Stromal cell of bone marrow (primary cell): ENCODE measurements around the gene CPB2.

Experiments
- DNase-seq: peaks from one replicate; pipeline ENCODE4 v3.0.0-alpha.2; 2012; ENCODE audit warnings: low read depth

Gene CPB2, protein sequence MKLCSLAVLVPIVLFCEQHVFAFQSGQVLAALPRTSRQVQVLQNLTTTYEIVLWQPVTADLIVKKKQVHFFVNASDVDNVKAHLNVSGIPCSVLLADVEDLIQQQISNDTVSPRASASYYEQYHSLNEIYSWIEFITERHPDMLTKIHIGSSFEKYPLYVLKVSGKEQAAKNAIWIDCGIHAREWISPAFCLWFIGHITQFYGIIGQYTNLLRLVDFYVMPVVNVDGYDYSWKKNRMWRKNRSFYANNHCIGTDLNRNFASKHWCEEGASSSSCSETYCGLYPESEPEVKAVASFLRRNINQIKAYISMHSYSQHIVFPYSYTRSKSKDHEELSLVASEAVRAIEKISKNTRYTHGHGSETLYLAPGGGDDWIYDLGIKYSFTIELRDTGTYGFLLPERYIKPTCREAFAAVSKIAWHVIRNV

DNA sequence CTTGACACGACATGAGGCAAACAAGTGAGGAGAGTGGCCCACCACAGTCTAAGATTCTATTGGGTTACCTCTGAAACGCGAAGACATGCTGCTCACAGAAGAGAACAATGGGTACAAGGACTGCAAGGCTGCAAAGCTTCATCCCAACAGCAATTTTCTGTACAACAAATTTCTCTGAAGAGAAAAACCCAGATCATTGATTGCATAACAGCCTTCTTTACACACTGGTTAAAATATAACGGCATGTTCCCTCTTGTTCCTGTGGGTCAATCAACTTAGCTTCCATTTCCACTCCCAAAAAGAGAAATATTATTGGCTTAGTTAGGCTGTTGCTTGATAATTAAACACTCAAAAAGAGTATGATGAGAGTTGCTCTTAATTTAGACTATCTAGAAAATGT, at the start of gene CPB2:
Gene CPB2 (minus strand): TSS at position 166 of the 400 bp plus-strand sequence. CDS start 24 bp downstream, at position 142.
- DNase-seq, result no peak

DNA sequence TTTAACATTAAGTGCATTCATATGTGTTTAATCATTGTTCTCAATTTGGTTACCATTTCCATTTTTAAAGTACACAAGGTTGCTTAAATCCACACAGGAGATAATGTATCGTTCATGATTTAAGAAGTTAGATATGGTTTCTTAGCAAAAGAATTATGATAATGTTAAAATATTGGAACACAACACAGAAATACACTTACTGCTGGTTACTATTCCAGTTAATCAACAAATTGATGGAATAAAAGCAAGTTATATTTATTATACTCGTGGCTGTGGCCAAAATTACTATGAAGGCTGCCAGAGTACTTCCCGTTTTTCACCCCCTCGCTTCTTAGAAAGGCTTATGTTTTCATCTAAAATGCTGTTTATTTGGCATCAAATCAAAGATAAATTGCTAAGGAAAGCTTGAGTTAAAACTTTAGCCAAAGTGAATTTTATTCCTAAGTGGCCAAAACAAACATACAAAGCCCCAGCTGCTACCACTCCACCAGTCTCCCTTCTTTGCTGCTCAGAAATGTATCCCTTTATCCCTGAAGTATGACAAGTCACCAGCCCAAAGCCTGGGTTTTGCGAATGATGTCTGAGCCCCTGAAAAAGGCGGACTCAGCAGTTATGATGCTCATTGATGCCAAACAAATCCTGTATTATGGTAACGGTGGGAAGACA, 49.4 kb upstream of the CPB2 start:
- no peak for DNase-seq

DNA sequence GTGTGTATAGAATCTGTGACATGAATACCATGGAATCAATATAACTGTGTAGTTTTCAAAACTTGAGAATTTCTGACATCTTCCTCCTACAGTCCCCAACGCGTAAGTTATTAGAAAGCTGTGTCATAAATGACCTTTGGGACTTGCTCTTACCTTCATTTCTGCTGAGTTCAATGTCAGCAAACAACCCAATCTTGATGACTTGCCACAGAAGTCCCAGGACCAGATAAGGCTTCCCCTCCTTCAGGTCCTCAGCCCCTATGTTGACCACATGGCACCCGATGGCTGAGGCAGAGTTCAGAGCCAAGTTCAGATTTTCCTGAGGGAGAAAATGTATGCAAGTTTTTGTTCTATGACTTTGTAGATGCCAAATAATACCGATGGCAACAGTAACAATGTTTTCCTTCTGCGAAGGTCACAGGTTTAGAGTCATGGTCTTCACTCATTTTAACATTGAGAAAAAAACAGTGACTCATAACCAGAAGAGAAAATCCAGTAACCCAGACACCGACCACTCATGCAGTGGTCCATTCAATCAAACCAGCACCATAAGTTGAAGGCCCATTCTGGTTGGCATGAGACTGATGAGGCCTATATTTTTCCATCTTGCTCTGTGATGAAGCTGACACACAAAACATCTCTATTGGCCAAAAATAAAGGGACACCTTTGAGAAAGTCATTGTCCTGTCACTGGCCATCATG, 47.9 kb upstream of the CPB2 start:
- DNase-seq, result no peak

DNA sequence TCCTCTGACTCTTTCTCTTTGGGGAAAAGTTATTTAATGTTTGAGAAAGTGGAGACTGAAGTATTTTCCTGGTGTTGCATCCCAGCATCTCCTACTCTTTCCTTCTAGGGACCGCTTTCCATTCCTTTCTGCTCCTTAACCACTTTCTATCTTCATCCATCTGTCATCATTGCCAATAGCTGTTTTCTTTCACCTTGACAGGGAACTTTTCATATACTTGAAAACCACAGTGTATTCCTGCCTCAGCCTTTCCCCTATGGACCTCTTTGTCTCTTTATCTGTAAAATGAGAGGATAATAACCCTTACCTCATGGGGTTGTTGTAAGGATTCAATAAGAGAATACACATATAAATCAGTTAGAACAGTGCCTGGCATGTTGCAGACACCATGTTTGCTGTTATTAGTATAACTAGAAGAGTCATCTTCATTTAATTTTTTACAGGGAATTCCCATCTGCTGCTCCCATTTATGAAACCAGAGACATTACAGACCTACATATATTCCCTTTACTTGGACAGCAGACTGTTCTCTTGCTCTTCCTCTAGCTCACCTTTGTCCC, 45.4 kb upstream of the CPB2 start:
- DNase-seq, result no peak

DNA sequence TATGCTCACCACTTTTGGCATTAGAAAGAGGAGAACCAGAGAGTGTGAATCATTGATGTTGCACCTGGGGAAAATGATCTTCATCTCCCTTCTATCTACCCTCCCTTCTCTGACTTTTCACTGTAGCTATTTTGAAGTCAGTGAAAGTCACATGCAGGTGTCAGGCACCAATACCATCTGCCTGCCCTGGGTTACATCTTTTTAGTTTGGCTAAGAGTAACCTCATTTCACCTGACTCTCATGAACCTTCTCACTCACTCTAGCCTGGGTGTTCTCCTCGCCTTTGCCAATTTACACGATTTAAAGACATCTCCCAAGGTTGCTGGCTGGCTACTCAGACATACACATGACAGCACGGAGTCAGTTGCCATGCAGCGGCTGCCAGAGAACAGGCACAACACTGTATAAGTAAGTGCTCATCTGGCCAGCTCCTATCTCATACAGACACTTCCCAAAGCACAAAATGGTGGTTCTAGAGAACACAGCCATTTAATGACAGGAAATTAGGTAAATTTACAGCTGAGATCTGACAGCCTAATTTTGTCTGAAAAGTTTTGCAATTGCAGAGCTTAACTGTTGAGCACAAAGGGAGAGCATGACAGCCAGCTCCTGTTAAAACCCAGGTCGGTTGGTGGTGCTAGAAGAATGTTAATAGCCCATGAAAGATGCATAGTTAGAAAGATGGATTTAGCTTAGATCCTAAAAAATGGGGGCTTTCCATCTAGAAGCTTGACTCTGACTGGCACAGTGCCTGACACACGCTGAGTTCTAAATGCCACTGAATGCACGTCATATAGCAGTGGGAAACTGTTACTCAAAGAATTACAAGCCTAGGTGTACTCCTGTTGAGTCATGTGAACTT, 44.7 kb upstream of the CPB2 start:
- no peak for DNase-seq

DNA sequence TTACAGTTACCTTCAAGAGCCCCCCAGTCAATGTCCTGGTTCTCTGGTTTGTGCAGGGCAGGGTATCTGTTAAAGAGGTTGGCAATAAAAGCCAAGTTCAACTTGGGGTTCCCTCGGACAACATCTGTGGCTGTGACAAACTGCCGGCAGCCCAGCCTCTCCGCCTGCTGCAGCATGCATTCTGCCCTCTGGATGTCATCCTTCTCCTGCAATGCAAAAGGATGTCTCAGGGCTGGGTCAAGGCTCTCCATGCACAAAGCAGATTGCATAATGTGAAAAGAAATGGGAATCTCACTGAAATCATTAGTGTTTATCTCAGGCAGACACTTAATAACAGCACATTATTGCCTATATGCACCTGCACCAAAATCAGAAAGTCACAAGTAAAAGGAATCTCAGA, 42.1 kb upstream of the CPB2 start:
- DNase-seq, result no peak

DNA sequence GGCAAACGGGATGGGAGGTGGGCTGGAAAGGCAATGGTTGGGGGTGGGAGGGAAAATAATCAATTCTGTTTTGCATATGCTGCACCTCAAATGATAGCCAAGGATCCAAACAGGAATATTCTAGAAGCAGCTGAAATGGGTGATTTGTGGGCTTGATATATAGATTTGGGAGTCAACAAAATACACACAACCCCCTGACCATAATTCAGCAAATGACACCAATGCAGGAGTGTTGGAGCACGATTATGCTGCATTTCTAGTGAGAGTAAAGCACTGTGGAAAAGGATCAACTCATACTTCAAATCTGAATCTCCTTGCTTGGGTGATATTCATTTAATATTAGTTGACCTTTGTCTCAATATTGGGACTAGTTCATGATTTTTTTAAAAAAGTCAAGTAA, 41.1 kb upstream of the CPB2 start:
- DNase-seq, result no peak

DNA sequence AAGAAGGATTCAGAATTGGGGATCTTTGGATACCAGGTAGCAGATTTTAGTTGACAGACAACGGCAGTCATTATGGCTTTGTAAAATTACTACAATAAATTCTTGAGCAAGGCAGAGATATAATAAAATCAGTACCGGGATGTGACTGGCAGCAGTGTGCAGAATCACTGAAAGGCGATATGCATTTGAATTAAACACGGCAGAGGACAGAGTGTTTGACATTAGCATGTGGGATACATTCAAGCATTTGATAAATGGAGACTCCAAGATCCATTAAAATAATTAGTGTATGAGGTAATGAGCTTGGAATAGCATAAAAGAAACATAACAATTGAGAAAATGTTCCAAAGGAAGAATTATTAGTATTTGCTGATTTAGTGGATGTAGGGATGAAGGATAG, 40.3 kb upstream of the CPB2 start:
- no peak for DNase-seq

DNA sequence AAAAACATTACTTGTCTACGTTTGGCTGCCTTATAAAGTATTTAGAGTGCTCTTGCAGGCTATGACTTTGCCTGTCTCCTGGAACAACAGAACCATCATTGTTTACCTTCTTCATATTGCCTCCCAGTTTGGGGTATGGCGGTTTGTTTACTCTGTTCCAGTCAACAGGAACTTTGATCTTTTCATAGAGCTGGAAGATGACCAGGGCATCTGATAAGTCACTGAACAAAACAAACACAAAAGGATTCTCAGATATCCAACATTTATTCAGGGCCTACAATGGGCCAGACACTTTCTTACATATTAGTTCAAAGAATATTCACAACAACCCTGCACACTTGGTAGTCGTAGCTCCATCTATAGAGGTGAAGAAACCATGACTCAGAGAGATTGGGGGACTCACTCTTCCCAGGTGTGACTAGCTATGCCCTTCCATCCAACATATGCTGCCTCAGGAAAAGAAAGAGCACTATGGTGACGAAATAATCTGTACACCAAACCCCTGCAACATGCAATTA, 38.4 kb upstream of the CPB2 start:
- DNase-seq, result no peak

DNA sequence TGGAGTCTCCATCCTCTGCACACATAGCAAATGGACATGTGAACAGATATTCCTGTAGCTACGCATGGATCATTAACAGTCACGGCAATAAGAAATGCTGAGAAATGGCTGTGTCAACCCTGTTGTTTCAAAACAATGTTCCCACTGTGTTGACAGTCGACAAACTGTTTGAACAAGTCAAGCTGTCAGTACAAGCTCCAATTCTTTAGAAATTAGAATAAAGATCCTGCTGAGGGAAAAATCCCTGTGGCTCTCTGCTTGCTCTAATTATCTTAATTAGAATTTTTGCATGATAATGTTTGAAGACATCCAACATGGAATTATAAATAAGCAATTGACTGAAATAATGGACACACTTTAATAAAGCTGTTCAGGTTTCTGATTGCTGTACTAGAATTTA, 37.9 kb upstream of the CPB2 start:
- DNase-seq, result no peak

DNA sequence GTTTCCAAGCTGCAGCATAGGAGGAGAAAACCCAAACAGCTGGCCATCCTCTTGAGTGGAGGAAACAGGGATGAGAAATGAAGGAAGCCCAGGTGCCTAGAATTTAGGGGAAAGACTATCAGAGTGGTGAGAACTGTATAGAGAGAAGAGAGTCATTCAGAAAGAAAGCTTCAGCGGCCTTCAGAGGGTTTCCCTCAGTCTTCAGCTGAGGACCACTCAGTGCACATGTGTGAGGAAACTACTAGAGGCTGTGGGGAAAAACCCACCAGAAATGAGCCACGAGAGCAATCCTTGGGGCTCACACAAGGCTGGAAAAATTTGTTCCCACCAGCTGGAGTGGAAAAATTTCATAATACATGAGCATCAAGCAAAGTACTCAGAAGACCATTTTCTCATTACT, 35.2 kb upstream of the CPB2 start:
- no peak for DNase-seq

DNA sequence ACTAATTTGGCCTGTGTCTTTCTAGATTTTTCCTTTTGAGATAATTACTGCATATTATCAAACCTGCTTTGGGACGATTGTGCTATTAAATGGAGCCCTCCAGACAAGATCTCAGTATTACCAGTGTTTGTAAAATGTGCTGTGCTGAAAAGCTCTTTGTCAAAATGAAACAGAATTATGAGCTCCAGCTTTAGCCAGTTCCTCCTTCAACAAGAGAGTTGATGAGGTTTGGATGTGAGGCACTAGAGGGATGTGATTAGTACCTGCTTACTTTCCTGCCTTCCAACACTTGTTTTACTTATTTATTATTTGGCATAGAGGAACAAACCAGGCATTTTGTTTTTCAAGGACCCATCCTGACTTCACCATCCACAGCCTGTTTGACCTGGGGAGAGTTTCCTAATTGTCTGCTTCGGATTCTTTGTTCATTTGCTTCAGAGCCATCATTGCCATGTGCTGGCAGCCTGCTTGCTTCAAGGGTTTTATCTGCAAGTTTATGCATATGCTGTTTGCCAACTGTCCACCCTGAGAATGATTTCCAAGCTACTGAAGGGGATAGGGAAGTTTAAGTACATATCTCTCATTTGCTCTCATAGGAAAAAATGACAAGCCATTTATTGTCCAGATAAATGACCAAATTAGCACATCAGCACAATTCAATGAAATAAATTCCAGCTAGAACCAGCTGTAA, 32.9 kb upstream of the CPB2 start:
- DNase-seq, result no peak

DNA sequence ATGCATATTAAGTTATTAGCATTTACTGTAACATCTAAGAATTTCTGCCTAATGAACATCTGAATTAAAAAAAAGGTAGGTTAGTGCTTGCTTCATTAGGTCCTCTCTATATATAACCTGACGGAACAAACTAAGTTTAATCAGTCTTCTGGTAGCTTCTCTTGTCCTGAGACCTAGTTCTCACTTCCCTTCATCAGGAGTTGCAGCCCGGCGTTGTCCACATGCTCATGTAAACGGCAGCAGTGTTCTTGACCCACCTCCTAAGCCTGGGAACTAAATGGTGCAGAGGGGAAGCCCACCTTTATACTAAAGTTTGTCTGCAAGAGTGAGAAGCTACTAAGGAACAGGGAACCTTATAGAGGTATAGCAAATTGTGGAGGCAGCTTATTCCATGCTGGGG, 31.9 kb upstream of the CPB2 start:
- no peak for DNase-seq

DNA sequence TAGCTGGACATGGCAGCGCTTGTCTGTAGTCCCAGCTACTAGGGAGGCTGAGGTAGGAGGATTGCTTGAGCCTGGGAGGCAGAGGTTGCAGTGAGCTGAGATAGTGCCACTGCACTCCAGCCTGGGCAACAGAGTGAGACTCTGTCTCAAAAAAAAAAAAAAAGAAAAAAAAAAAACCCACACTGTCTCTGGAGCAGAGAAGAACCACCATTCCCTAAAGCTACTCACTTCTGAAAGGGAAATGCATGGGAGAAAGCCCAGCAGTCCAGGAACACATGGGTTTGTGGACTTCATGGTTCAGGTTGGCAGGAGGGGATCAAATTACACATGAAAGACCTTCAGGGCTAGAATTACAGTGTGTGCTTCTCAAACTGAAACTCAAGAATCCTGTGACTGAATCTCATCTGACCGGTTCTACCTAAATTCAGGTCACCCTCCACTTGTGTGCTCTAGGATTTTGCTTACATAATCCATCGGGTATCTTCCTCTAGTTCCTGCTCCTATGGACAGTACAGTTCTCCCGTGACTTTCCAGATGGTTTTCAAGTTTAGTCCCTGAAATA, 30.2 kb upstream of the CPB2 start:
- no peak for DNase-seq

DNA sequence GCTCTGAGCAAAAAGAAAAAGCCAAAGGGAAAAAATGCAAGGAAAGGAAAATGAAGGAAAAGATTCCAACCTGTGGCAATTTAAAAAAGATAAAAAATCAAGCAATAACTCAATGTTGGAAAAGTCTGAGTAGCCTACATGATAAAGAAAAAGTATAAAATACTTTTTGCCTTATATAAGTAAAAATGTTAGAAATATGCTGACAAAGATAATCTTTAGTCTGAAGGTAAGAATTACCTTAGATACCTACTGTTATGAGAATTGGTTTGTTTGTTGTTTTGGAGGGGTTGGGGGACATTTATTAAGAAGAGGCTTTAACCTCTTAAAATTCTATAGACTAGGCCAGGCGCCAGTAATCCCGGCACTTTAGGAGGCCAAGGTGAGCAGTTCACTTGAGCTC, 29.7 kb upstream of the CPB2 start:
- DNase-seq, result no peak

DNA sequence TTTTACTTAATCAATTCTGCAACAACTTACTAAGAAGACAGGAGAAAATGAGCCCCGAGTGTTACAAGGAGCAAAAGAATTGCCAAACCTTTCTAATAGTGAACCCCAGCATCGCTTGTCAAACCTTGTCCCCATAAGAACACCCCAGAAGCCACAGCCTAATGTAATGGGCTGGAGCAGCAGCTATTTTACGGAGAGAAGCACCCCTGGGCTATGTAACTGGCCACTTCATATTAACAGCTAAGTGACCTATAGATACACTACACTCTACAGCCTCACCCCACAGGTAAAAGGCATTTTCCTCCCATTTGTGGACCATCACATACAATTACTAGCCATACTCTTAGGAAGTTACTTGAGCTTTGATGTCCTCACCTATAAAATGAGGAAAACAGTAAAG, 27.3 kb upstream of the CPB2 start:
- DNase-seq, result no peak

DNA sequence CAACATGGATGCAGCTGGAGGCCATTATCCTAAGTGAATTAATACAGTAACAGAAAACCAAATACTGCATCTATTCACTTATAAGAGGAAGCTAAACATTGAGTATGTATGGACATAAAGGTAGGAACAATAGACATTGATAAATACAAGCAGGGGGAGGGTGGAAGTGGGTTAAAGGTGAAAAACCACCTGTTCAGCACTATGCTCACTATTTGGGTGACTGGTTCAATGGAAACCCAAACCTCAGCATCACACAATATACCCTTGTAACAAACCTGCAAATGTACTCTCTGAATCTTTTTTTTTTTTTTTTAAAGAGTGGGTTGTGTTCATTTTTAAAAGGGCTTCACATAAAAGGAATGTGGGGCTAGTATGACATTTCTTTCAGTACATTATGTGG, 26.9 kb upstream of the CPB2 start:
- DNase-seq, result no peak

DNA sequence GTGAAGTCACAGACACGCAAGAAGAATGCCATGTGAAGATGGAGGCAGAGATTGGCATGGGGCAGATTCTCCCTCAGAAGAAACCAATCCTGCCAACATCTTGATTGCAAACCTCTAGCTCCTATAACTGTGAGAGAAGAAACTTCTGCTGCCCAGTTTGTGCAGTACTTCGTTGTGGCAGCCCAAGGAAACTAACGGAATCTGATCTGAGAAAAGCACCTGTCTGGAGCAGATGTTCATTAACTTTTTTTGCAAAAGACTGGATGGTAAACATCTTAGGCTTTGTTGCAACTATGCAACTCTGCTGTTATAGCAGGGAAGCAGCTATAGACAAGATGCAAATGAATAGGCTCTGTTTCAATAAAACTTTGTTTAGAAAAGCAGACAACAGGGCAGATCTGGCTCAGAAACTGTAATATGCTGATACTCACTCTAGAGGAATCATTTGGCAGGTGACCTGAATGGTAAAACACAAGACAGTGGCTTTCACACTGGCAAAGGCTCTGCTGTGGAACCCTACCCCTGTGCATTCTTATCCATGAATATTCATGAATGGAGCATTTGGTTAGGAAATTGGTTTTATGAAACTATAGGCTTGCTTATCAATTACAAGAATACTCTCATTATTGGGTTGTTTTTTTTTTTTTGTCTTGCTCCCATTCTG, 25.3 kb upstream of the CPB2 start:
- DNase-seq, result no peak

DNA sequence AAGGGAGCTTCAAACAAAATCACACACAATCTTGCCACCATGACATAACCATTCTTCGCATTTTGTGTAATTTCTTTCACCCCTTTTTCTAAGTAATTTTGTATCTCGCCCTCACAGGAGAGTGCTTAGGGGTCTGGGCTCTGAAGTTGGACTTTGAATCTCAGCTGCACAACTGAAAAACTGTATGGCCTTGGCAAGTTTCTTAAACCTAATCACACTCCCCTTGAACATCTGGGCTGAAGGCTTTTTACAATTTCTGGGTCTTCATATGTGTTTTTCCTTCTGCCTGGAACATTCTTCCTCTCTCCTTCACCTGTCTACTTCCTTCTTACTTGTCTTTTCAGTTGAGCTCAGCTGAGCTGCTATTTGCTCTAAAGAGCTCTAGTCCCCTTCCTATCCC, 24.3 kb upstream of the CPB2 start:
- no peak for DNase-seq

DNA sequence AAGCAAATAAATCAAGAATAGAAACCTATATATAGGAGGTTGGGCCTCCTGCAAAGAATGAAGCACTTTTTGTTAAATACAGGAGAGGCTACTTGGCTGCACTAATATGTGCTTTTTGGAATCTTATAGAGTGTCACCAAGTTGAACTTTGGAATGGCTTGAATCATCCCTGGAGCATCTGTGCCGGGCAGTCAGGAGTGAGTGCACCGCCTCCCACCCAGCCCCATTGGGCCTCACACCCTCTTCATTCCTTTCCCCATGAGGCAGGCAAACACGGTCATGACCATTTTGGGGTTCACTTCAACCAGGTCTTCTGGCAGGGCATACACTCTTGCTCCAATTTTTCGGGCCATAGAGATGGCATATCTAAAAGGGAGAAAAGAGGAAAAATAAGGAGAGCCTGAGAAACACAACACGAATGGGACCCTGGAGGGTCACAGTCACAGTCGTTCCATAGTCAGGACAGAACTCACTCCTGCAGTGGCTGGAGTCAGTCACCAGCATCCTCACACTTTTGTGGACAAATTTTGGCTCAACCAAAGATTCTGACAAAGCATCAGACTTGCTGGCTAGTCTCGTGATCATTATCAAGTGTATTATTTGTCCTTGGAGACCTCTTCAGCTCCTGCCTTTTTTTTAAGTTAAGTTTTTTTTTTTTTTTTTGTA, 22.7 kb upstream of the CPB2 start:
- no peak for DNase-seq
